Hematopoietic multipotent progenitor cell treated with erythropoietin and hydrocortisone succinate and interleukin-3 and kit ligand, for 8 days (in vitro differentiated cells): ENCODE measurements around the gene DPM2.

Experiments
- DNase-seq: peaks from one replicate; pipeline ENCODE4 v3.0.0-alpha.2; 2015

DPM2 gene

GRCh38 chr9:127953768-127954505 is 16.3 kb upstream of the DPM2 start:
- no peak for DNase-seq

GRCh38 chr9:127953154-127953553 is 15.5 kb upstream of the DPM2 start:
- no peak for DNase-seq

GRCh38 chr9:127950513-127951289 is 13.0 kb upstream of the DPM2 start:
- DNase-seq, result no peak

GRCh38 chr9:127949827-127950512 is 12.3 kb upstream of the DPM2 start:
- peak; percentile 84 for DNase-seq

GRCh38 chr9:127947841-127948710 is 10.4 kb upstream of the DPM2 start:
- no peak for DNase-seq

GRCh38 chr9:127946728-127947127 is 9.1 kb upstream of the DPM2 start:
- DNase-seq, result no peak

- DNase-seq, result no peak
Observed at GRCh38 chr9:127945942-127946341, 8.3 kb upstream of the DPM2 start.

- no peak for DNase-seq
Observed at GRCh38 chr9:127945338-127945737, 7.7 kb upstream of the DPM2 start.

GRCh38 chr9:127944586-127945218 is 7.0 kb upstream of the DPM2 start:
- DNase-seq, result no peak

- DNase-seq, result peak; percentile 74
Observed at GRCh38 chr9:127943731-127944144, 6.1 kb upstream of the DPM2 start.

GRCh38 chr9:127943011-127943662 is 5.5 kb upstream of the DPM2 start:
- DNase-seq, result no peak

- peak; percentile 78 for DNase-seq
Observed at GRCh38 chr9:127942216-127943010, 4.8 kb upstream of the DPM2 start.

- no peak for DNase-seq
Observed at GRCh38 chr9:127941961-127942215, 4.2 kb upstream of the DPM2 start.

GRCh38 chr9:127941062-127941960 is 3.7 kb upstream of the DPM2 start:
- peak; percentile 60 for DNase-seq

GRCh38 chr9:127940593-127940992 is 2.9 kb upstream of the DPM2 start:
- peak; percentile 82 for DNase-seq

GRCh38 chr9:127938298-127938690 is 640 bp upstream of the DPM2 start:
- no peak for DNase-seq

GRCh38 chr9:127937056-127937387 is 632 bp downstream of the DPM2 start:
- DNase-seq, result no peak

- DNase-seq, result no peak
Observed at GRCh38 chr9:127936347-127936852, 1.3 kb downstream of the DPM2 start.

- DNase-seq, result peak; percentile 87
Observed at GRCh38 chr9:127935765-127936221, 1.9 kb downstream of the DPM2 start.

- no peak for DNase-seq
Observed at GRCh38 chr9:127934986-127935385, 2.7 kb downstream of the DPM2 start.
